HepG2 (cell line): Measurements from ENCODE around the gene TMEM144. TPM values are rescaled to one million over a fixed set of nuclear protein-coding genes. Genes with fewer than 3 reads are reported as not detected.

ENCODE experiments used
- ATF4 ChIP-seq, 2 experiments: fragments of 450-650 bp in 1 of 2; sonication (generic) in 1 of 2; formaldehyde crosslinking; IDR thresholded peaks; 2 replicates each; pipeline versions ENCODE4 v1.5.0 to v1.8.0; 2020 to 2022; ENCODE audit warnings: mild to moderate bottlenecking in 1 of 2, missing genetic modification reagents in 1 of 2
- CC2D1A ChIP-seq: sonication (generic); formaldehyde crosslinking; IDR thresholded peaks from 2 replicates; pipeline ENCODE4 v1.8.1; 2023; ENCODE audit warnings: mild to moderate bottlenecking, missing genetic modification reagents
- CEBPB ChIP-seq: IDR thresholded peaks from 2 replicates; pipeline ENCODE4 v1.6.1; 2011; ENCODE audit warnings: low read depth, low read length, improper control_type of control experiment, borderline replicate concordance
- CEBPG ChIP-seq: IDR thresholded peaks from 2 replicates; pipeline ENCODE4 v1.6.1; 2016
- KDM2A ChIP-seq: sonication (generic); formaldehyde crosslinking; IDR thresholded peaks from 2 replicates; pipeline ENCODE4 v1.4.0; 2020; ENCODE audit warnings: low read depth, missing genetic modification reagents, borderline replicate concordance
- NFRKB ChIP-seq: fragments of 450-650 bp; IDR thresholded peaks from 2 replicates; pipeline ENCODE4 v1.6.1; 2017
- ZKSCAN8 ChIP-seq: IDR thresholded peaks from 2 replicates; pipeline ENCODE4 v1.6.1; 2016; ENCODE audit warnings: borderline replicate concordance, missing genetic modification reagents, missing compliant biosample characterization
- ZNF75D ChIP-seq: sonication (generic); formaldehyde crosslinking; IDR thresholded peaks from 2 replicates; pipeline ENCODE4 v1.8.1; 2023; ENCODE audit warnings: missing genetic modification reagents, mild to moderate bottlenecking, borderline replicate concordance
- ZNF792 ChIP-seq: IDR thresholded peaks from 2 replicates; pipeline ENCODE4 v1.6.1; 2016
- ZXDC ChIP-seq: sonication (generic); formaldehyde crosslinking; IDR thresholded peaks from 2 replicates; pipeline ENCODE4 v1.5.0; 2020; ENCODE audit warnings: mild to moderate bottlenecking, missing genetic modification reagents
- polyA plus RNA-seq, 8 experiments: library from polyadenylated mRNA; depleted of rRNA in 3 of 8; stranded (reverse) in 7 of 8; unstranded in 1 of 8; fragments of >200 nt; fragmentation: Illumina TruSeq in 4 of 8; extraction: Trizol in 4 of 8; gene quantifications; 2 replicates each; pipeline versions ENCODE4 v1.2.1 to v1.2.3, GENCODE V29; 2011 to 2016; ENCODE audit warnings: low read depth in 4 of 8, missing spikeins in 1 of 8, mixed read lengths in 1 of 8; ENCODE audit not compliant: insufficient read depth in 1 of 8
- total RNA-seq, 5 experiments: library from RNA; depleted of rRNA; stranded (reverse); fragments of >200 nt; fragmentation: Illumina TruSeq; extraction: Trizol; gene quantifications; 2 replicates each; pipeline ENCODE4 v1.2.3, GENCODE V29; 2016; ENCODE audit warnings: low read depth in 1 of 5
- TF ChIP-seq, protein P1 (sequence below): sonication (generic); formaldehyde crosslinking; IDR thresholded peaks from 2 replicates; pipeline ENCODE4 v1.4.0; 2020; ENCODE audit warnings: missing genetic modification reagents, mild to moderate bottlenecking, borderline replicate concordance
- TF ChIP-seq, protein P2 (sequence below): sonication (generic); formaldehyde crosslinking; IDR thresholded peaks from 2 replicates; pipeline ENCODE4 v1.5.0; 2020; ENCODE audit warnings: mild to moderate bottlenecking, missing genetic modification reagents, borderline replicate concordance

The TMEM144 gene
- total and polyA plus RNA-seq, 2 of the 13 experiments (the other 11 are each of a cell fraction or from before 2014, with no cell fraction given) = 10.9 to 12.3 TPM

DNA sequence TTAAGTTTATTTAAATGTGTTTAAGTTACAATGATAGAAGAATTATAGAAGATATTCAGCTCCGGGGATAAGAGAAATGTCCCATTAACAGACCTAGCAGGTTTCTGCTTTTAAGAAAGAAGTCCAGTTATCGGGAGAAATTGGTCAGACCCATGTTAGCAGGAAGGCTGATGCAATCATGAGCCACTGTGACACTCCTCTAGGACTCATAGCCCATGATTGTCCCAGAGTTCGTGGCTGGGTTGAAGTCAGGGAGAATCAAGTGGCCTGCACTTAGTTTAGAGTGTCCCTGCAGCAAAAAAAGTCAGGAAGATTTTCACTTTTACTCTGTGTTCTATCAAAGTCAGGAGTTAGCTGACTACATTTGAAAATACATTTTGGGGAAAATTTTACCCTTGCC, 72.0 kb downstream of the TMEM144 start (continued):
- TF ChIP-seq, protein P1, sequence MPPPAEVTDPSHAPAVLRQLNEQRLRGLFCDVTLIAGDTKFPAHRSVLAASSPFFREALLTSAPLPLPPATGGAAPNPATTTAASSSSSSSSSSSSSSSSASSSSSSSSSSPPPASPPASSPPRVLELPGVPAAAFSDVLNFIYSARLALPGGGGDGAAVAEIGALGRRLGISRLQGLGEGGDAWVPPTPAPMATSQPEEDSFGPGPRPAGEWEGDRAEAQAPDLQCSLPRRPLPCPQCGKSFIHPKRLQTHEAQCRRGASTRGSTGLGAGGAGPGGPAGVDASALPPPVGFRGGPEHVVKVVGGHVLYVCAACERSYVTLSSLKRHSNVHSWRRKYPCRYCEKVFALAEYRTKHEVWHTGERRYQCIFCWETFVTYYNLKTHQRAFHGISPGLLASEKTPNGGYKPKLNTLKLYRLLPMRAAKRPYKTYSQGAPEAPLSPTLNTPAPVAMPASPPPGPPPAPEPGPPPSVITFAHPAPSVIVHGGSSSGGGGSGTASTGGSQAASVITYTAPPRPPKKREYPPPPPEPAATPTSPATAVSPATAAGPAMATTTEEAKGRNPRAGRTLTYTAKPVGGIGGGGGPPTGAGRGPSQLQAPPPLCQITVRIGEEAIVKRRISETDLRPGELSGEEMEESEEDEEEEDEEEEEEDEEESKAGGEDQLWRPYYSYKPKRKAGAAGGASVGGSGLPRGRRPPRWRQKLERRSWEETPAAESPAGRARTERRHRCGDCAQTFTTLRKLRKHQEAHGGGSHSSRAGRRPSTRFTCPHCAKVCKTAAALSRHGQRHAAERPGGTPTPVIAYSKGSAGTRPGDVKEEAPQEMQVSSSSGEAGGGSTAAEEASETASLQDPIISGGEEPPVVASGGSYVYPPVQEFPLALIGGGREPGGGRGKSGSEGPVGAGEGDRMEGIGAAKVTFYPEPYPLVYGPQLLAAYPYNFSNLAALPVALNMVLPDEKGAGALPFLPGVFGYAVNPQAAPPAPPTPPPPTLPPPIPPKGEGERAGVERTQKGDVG (CRISPR knock-in tag) = no peak
- TF ChIP-seq, protein P2, sequence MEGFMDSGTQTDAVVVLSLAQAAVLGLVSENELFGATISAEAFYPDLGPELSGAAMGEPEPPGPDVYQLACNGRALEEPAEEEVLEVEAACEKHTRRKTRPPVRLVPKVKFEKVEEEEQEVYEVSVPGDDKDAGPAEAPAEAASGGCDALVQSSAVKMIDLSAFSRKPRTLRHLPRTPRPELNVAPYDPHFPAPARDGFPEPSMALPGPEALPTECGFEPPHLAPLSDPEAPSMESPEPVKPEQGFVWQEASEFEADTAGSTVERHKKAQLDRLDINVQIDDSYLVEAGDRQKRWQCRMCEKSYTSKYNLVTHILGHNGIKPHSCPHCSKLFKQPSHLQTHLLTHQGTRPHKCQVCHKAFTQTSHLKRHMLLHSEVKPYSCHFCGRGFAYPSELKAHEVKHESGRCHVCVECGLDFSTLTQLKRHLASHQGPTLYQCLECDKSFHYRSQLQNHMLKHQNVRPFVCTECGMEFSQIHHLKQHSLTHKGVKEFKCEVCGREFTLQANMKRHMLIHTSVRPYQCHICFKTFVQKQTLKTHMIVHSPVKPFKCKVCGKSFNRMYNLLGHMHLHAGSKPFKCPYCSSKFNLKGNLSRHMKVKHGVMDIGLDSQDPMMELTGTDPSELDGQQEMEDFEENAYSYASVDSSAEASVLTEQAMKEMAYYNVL = no peak
- TF ChIP-seq CC2D1A (CRISPR knock-in tag) (no peak), ZKSCAN8 (CRISPR knock-in tag) (no peak), CEBPB (peak; percentile 24; the same call in 1 of the 2 replicates), ZXDC (CRISPR knock-in tag) (no peak), ATF4 (CRISPR knock-in tag; IDR thresholded peaks at IDR 0.05) (peak; percentile 12 to 95; a peak in 2 of 4 replicates), ZNF792 (CRISPR knock-in tag) (no peak), ZNF75D (CRISPR knock-in tag) (no peak), CEBPG (peak; percentile 81), KDM2A (no peak), NFRKB (no peak)
